Gastrocnemius medialis (tissue), 4 donors: Measurements from ENCODE around the gene CDH18. TPM values are rescaled to one million over a fixed set of nuclear protein-coding genes. Genes with fewer than 3 reads are reported as not detected.

ENCODE experiments used
- ATAC-seq, 2 donors: fragments of 150-250 bp; one replicate each; pipeline ENCODE4 v1.9.1; 2016
- DNase-seq, 2 donors: peaks; one replicate each; pipeline ENCODE4 v3.0.0-alpha.2; 2019
- H3K27ac ChIP-seq, 4 donors: fragments of 200-600 bp; sonication (generic); 1 replicate in 1 of 4; 2 replicates in 3 of 4; pipeline ENCODE4 v1.5.1; 2016 to 2018; ENCODE audit warnings: mild to moderate bottlenecking in 2 of 4, moderate library complexity in 1 of 4
- H3K27me3 ChIP-seq, 3 donors: fragments of 200-600 bp; sonication (generic) in 2 of 3; 1 replicate in 1 of 3; 2 replicates in 2 of 3; pipeline versions ENCODE4 v1.5.1 to v1.6.0; 2016 to 2019; ENCODE audit warnings: mild to moderate bottlenecking in 1 of 3, moderate library complexity in 1 of 3
- H3K36me3 ChIP-seq, 2 donors: fragments of 200-600 bp; sonication (generic) in 1 of 2; one replicate each; pipeline ENCODE4 v1.5.1; 2017 to 2018
- H3K4me1 ChIP-seq, 2 donors: fragments of 200-600 bp; sonication (generic) in 1 of 2; one replicate each; pipeline ENCODE4 v1.5.1; 2016 to 2017; ENCODE audit warnings: mild to moderate bottlenecking in 2 of 2
- H3K4me3 ChIP-seq, 4 donors: fragments of 200-600 bp; sonication (generic) in 3 of 4; 1 replicate in 1 of 4; 2 replicates in 3 of 4; pipeline ENCODE4 v1.5.1; 2016 to 2019; ENCODE audit warnings: mild to moderate bottlenecking in 2 of 4
- H3K9me3 ChIP-seq, 3 donors: fragments of 200-600 bp; sonication (generic) in 2 of 3; 1 replicate in 1 of 3; 2 replicates in 2 of 3; pipeline ENCODE4 v1.5.1; 2016 to 2019
- POLR2A ChIP-seq, 2 donors: fragments of 450-650 bp; IDR thresholded peaks; one replicate each; pipeline ENCODE4 v1.6.1; 2017; ENCODE audit warnings: antibody characterized with exemption in 2 of 2, mild to moderate bottlenecking in 2 of 2, moderate library complexity in 2 of 2
- in situ Hi-C, 4 donors: fragments of 200-750 bp; cut with MboI; loops; one replicate each; pipeline versions ENCODE4 v1.15.0 to v1.8.0; 2017; ENCODE audit warnings: low sequenced_read_pairs in 4 of 4
- intact Hi-C: fragments of 100-400 bp; cut with DNase I; formaldehyde crosslinking; loops from one replicate; pipeline ENCODE4 v1.15.1; 2023; ENCODE audit warnings: low total_unique reads
- total RNA-seq, 4 donors: library from RNA; depleted of rRNA; stranded (reverse); fragments of >200 nt; gene quantifications; one replicate each; pipeline versions ENCODE4 v1.1.0 to v1.2.3, GENCODE V29; 2016
- TF ChIP-seq, protein P1 (sequence below), 5 experiments: fragments of 450-650 bp in 3 of 5; fragments of 200-600 bp in 2 of 5; sonication (generic) in 2 of 5; IDR thresholded peaks in 4 of 5; conservative IDR thresholded peaks in 1 of 5; 1 replicate in 4 of 5; 2 replicates in 1 of 5; pipeline ENCODE4 v1.5.1; 2016 to 2019; ENCODE audit warnings: antibody characterized with exemption in 5 of 5, mild to moderate bottlenecking in 3 of 5, moderate library complexity in 3 of 5

The CDH18 gene
- total RNA-seq, 4 donors from 2014 or later = not detected

DNA sequence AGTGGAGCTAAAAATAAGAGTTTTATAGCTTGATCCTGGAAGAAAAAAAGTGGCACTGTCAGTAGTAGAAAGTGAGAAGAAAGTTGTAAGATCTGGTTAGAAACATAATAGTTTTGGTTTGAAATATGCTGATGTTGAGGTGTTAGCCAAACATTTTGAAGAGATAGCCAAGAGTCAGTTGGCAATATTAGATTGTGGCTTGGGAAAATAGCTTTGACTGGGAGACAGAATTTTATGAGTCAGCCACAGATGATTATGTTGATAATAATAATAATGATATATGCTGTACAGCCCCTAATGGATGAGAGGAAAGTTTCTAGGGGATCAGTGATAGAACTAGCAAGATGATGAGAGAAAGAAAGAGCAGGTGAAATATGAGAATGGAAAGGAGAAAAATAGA, 12.4 kb upstream of the CDH18 start:
- Histone ChIP-seq H3K4me1 (no peaks in the 10 kb centered on the region), H3K27me3 (no peaks in the 10 kb centered on the region), H3K4me3 (no peak overlapping the region), H3K9me3 (no peaks in the 10 kb centered on the region), H3K27ac (no peak overlapping the region), H3K36me3 (no peaks in the 10 kb centered on the region)
- TF ChIP-seq, protein P1, sequence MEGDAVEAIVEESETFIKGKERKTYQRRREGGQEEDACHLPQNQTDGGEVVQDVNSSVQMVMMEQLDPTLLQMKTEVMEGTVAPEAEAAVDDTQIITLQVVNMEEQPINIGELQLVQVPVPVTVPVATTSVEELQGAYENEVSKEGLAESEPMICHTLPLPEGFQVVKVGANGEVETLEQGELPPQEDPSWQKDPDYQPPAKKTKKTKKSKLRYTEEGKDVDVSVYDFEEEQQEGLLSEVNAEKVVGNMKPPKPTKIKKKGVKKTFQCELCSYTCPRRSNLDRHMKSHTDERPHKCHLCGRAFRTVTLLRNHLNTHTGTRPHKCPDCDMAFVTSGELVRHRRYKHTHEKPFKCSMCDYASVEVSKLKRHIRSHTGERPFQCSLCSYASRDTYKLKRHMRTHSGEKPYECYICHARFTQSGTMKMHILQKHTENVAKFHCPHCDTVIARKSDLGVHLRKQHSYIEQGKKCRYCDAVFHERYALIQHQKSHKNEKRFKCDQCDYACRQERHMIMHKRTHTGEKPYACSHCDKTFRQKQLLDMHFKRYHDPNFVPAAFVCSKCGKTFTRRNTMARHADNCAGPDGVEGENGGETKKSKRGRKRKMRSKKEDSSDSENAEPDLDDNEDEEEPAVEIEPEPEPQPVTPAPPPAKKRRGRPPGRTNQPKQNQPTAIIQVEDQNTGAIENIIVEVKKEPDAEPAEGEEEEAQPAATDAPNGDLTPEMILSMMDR (IDR thresholded peaks at IDR 0.05 in 4 of 5, conservative IDR thresholded peaks at IDR 0.05 in 1 of 5) = no peak
- TF ChIP-seq POLR2A (IDR thresholded peaks at IDR 0.05) = no peak
- in situ Hi-C loops = no loop called here
- DNase-seq = no peak
- no peak for ATAC-seq
- intact Hi-C loops = no loop called here

DNA sequence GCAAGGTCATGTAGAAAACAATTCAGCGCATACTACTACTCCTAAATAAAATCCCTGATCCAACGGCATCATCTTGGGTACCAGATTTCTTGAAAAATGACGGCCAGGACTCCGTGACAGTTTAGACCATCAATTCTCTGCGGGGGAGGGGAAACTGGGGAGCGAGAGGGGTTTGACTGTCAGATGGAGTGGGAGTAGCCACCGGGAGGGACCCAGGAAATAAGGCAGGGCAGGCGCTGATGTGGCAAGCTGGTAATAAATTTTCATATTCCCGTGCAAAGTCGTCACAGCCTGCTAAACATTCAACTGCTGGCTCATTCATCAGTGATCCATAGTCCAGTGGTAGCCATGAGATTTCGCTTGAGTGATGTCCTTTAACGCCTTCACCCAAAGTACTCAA, 457 bp upstream of the CDH18 start:
- H3K9me3 ChIP-seq = no peaks in the 10 kb centered on the region
- no peaks in the 10 kb centered on the region for H3K36me3 ChIP-seq
- peak overlapping the region in 1 of 4 donors; percentile 9 for H3K4me3 ChIP-seq
- intact Hi-C loops (no loop called here), in situ Hi-C loops (no loop called here)
- DNase-seq (no peak), ATAC-seq (no peak)
- no peaks in the 10 kb centered on the region for H3K4me1 ChIP-seq
- H3K27ac ChIP-seq = no peak overlapping the region
- H3K27me3 ChIP-seq = peaks cover 0 to 5% (median 0%) of the 10 kb centered on the region in 3 donors
- TF ChIP-seq POLR2A (IDR thresholded peaks at IDR 0.05) = no peak
- TF ChIP-seq, protein P1 (IDR thresholded peaks at IDR 0.05 in 4 of 5, conservative IDR thresholded peaks at IDR 0.05 in 1 of 5) = no peak

DNA sequence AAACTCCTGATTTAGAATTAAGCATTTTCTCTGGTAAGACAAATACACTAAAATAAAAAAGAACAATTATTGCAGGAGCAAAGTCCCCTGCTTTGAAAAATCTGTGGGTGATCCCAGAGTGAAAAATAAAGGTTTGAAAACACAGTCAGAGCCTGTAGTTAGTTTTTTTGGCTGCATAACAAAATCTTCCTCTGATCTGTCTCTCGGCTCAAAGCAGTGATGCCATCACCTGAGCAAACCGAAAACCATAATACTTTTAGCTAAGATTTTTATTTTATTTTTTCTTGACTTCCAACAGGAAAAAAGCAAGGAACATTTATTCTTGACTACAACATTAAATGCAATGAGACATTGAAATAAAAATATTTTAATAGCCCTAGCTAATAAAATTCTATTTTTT, 1.2 kb downstream of the CDH18 start:
- TF ChIP-seq, protein P1 (IDR thresholded peaks at IDR 0.05 in 4 of 5, conservative IDR thresholded peaks at IDR 0.05 in 1 of 5) = no peak
- no peak for TF ChIP-seq POLR2A (IDR thresholded peaks at IDR 0.05)
- DNase-seq (no peak), ATAC-seq (no peak)
- Histone ChIP-seq H3K27ac (no peak overlapping the region), H3K36me3 (no peaks in the 10 kb centered on the region), H3K27me3 (peaks cover 0 to 5% (median 0%) of the 10 kb centered on the region in 3 donors), H3K4me1 (no peaks in the 10 kb centered on the region), H3K4me3 (no peak overlapping the region), H3K9me3 (no peaks in the 10 kb centered on the region)
- in situ Hi-C loops = no loop called here
- intact Hi-C loops = no loop called here

DNA sequence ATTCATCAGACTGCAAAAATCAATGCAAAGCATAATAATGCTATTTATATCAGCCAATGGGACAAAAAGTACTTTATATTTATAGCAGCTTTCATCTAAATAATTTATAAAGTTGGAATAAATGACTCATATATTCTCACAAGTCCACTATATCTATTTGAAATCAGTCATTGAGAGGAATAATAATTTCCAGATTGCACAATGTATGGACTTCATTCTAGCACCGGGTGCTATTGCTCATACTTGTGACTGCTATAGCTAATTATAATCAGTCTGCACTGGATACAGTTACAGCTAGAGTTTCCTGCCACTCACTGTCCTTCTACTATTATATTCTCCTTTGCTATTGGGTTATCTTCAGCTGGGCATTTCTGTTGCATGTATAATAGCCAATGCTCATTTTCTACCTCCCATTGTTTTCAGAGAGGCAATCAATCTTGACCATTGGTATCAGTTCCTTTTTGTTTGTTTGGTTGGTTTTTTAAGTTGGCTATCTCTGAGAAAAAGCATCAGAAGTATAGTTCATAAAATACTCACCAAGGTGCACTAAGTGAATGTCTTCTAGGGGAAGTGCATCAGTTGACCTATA, 1.9 kb downstream of the CDH18 start:
- no peak for TF ChIP-seq POLR2A (IDR thresholded peaks at IDR 0.05)
- TF ChIP-seq, protein P1 (IDR thresholded peaks at IDR 0.05 in 4 of 5, conservative IDR thresholded peaks at IDR 0.05 in 1 of 5) = no peak
- Histone ChIP-seq H3K36me3 (no peaks in the 10 kb centered on the region), H3K4me1 (no peaks in the 10 kb centered on the region), H3K27ac (no peak overlapping the region), H3K9me3 (no peaks in the 10 kb centered on the region), H3K4me3 (no peak overlapping the region), H3K27me3 (peaks cover 0 to 5% (median 0%) of the 10 kb centered on the region in 3 donors)
- DNase-seq (no peak), ATAC-seq (no peak)
- in situ Hi-C loops (no loop called here), intact Hi-C loops (no loop called here)

DNA sequence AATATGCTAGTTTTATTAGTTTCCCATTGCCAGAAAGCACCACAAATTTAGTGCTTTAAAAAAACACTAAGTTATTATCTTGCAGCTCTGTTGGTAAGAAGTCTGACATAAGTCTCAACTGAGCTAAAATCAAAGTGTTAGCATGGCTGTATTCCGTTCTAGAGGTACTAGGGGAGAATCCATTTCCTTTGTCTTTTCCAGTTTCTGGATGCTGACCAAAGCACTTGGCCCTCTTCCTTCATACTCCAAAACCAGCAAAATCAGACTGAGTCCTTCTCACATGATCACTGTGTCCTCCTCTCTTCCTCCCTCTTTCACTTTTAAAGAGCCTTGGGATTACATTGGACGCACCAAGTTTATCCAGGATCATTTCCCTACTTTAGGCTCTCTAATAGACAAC, 9.5 kb downstream of the CDH18 start:
- no peaks in the 10 kb centered on the region for H3K27me3 ChIP-seq
- TF ChIP-seq POLR2A (IDR thresholded peaks at IDR 0.05) = no peak
- TF ChIP-seq, protein P1 (IDR thresholded peaks at IDR 0.05 in 4 of 5, conservative IDR thresholded peaks at IDR 0.05 in 1 of 5) = no peak
- no peak overlapping the region for H3K4me3 ChIP-seq
- H3K9me3 ChIP-seq = no peaks in the 10 kb centered on the region
- DNase-seq (no peak), ATAC-seq (no peak)
- no peaks in the 10 kb centered on the region for H3K36me3 ChIP-seq
- H3K4me1 ChIP-seq = no peaks in the 10 kb centered on the region
- H3K27ac ChIP-seq = no peak overlapping the region
- in situ Hi-C loops (no loop called here), intact Hi-C loops (no loop called here)
